ENCODE measurements around the gene PTPRK. TPM values are rescaled to one million over a fixed set of nuclear protein-coding genes. Genes with fewer than 3 reads are reported as not detected.
A peak's percentile ranks its signal among the peaks of the same experiment; 100 is the strongest.

PTPRK gene
- total RNA-seq, 1 donor from 2014 or later, result 117 TPM

DNA sequence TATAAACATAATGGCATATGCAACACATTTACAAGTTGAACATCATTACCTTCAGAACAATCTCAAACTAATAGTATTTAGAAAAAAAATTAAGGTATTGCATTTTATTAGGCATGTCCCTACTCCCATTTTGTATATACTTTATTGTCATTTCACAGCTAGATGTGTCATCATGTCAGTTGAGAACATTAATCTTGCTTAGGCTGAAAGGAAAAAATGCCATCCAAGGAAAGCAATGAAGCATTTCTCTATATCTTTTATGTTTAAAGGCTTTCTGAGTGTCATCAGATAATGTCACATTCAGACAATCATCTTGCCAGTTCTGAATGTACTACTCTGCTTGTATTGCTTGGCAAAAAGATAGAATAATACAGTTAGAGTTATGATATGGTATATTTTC is 390.7 kb downstream of the PTPRK start:
- no peaks in the 10 kb centered on the region for H3K27me3 ChIP-seq (ENCODE audit: control insufficient read depth, insufficient read depth, low read length)
- DNase-seq (ENCODE audit: low read depth), result no peak
- no peak overlapping the region for H3K4me3 ChIP-seq (ENCODE audit: low read depth, low read length)
- TF ChIP-seq, protein P1, sequence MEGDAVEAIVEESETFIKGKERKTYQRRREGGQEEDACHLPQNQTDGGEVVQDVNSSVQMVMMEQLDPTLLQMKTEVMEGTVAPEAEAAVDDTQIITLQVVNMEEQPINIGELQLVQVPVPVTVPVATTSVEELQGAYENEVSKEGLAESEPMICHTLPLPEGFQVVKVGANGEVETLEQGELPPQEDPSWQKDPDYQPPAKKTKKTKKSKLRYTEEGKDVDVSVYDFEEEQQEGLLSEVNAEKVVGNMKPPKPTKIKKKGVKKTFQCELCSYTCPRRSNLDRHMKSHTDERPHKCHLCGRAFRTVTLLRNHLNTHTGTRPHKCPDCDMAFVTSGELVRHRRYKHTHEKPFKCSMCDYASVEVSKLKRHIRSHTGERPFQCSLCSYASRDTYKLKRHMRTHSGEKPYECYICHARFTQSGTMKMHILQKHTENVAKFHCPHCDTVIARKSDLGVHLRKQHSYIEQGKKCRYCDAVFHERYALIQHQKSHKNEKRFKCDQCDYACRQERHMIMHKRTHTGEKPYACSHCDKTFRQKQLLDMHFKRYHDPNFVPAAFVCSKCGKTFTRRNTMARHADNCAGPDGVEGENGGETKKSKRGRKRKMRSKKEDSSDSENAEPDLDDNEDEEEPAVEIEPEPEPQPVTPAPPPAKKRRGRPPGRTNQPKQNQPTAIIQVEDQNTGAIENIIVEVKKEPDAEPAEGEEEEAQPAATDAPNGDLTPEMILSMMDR (IDR thresholded peaks at IDR 0.05; ENCODE audit: insufficient read depth, low read length, poor library complexity, severe bottlenecking), result no peak
- no peaks in the 10 kb centered on the region for H3K36me3 ChIP-seq (ENCODE audit: control insufficient read depth, insufficient read depth, low read length)

DNA sequence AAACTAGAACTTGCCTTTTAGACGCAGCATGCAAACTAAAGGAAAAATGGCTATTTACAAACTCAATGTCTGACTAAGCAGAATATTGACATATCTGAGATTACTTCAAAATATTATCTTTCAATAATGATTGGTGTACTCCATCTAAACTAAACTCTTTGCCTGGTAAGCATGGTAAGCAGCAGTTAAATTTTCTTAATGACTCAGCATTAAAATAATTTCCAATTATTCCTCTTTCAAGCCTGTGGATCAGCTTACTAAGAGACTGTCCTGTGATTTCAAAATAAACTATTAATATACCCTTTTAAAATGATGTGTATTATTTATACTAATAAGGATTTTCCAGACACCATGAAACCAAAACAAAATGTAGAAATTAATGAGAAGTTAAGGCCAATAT is 392.7 kb downstream of the PTPRK start:
- TF ChIP-seq, protein P1 (IDR thresholded peaks at IDR 0.05; ENCODE audit: insufficient read depth, low read length, poor library complexity, severe bottlenecking), result no peak
- Histone ChIP-seq H3K36me3 (ENCODE audit: control insufficient read depth, insufficient read depth, low read length) (no peaks in the 10 kb centered on the region), H3K27me3 (ENCODE audit: control insufficient read depth, insufficient read depth, low read length) (no peaks in the 10 kb centered on the region)

GRCh38 chr6:128124713-128125112 is 395.7 kb downstream of the PTPRK start:
- Histone ChIP-seq H3K4me3 (ENCODE audit: low read depth, low read length) (no peak overlapping the region), H3K27me3 (ENCODE audit: control insufficient read depth, insufficient read depth, low read length) (no peaks in the 10 kb centered on the region), H3K36me3 (ENCODE audit: control insufficient read depth, insufficient read depth, low read length) (no peaks in the 10 kb centered on the region)
- TF ChIP-seq, protein P1 (IDR thresholded peaks at IDR 0.05; ENCODE audit: insufficient read depth, low read length, poor library complexity, severe bottlenecking), result no peak
- DNase-seq (ENCODE audit: low read depth), result peak; percentile 19

More for the DNA sequence above, 392.7 kb downstream of the PTPRK start:
- H3K4me3 ChIP-seq (ENCODE audit: low read depth, low read length), result no peak overlapping the region
- DNase-seq (ENCODE audit: low read depth), result no peak

DNA sequence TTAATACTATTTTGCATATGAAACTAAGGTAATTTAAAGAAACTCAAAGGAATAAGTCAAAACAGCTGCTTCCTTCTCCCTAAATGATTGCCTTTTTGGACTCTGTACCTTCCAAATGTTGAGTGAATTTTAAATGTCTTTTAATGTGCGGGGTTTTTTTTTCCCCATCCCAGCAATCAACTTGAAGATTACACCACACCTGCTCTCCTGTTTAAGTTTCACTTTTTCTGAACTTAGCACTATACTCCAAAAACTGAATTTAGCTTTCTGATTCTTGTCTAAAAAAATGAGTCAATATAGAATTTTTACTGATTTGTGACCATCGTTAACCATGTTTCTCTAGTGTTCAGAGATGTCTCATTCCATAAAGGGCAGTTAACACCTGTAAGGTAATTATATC is 398.8 kb downstream of the PTPRK start:
- DNase-seq (ENCODE audit: low read depth), result no peak
- no peaks in the 10 kb centered on the region for H3K36me3 ChIP-seq (ENCODE audit: control insufficient read depth, insufficient read depth, low read length)
- H3K4me3 ChIP-seq (ENCODE audit: low read depth, low read length), result no peak overlapping the region
- H3K27me3 ChIP-seq (ENCODE audit: control insufficient read depth, insufficient read depth, low read length), result no peaks in the 10 kb centered on the region
- TF ChIP-seq, protein P1 (IDR thresholded peaks at IDR 0.05; ENCODE audit: insufficient read depth, low read length, poor library complexity, severe bottlenecking), result no peak

DNA sequence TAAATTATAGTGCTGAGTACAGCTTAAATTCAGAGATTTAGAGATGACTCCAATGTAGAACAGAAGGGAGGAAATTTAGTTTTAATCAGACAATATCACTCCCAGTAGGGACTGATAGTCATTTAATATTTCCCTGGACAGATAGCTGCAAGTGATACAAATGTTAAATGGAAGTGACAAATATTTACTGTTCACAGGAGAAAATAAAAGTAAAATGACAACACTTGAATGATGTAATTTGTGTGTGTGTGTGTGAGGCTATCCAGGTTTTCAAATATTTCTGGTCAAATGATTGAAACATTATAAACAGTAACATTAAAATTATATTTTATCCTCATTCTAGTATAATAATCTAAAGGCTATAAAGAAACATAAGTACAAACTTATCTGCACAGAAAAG is 399.2 kb downstream of the PTPRK start:
- Histone ChIP-seq H3K27me3 (ENCODE audit: control insufficient read depth, insufficient read depth, low read length) (no peaks in the 10 kb centered on the region), H3K36me3 (ENCODE audit: control insufficient read depth, insufficient read depth, low read length) (no peaks in the 10 kb centered on the region), H3K4me3 (ENCODE audit: low read depth, low read length) (no peak overlapping the region)
- TF ChIP-seq, protein P1 (IDR thresholded peaks at IDR 0.05; ENCODE audit: insufficient read depth, low read length, poor library complexity, severe bottlenecking), result no peak
- DNase-seq (ENCODE audit: low read depth), result no peak

GRCh38 chr6:128118401-128118800 is 402.0 kb downstream of the PTPRK start:
- no peak for DNase-seq (ENCODE audit: low read depth)
- TF ChIP-seq, protein P1 (IDR thresholded peaks at IDR 0.05; ENCODE audit: insufficient read depth, low read length, poor library complexity, severe bottlenecking), result no peak
- Histone ChIP-seq H3K27me3 (ENCODE audit: control insufficient read depth, insufficient read depth, low read length) (no peaks in the 10 kb centered on the region), H3K4me3 (ENCODE audit: low read depth, low read length) (no peak overlapping the region), H3K36me3 (ENCODE audit: control insufficient read depth, insufficient read depth, low read length) (no peaks in the 10 kb centered on the region)
